Measurements from ENCODE around the gene HMGCS1.

DNA sequence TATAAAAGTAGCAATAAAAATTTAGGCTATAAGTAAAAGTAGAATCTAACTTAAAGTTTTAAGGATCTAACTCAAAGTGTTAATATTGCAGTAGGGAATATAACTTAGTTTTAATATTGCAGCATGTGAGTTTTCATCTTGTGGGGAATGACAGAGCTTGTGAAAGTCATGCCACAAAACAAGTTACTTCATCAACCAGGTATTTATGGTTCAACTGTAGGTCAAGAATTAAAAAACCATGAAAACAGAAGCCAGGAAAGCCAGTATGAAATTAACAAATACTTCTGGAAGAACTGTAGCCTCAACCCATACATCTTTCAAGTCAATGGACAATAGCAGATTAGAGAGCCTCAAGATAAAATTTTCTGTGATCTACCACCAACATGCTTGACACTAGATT lies 19.0 kb downstream of the HMGCS1 start:
- no peak for TF ChIP-seq CTCF (conservative IDR thresholded peaks at IDR 0.05)
- TF ChIP-seq ZFX (IDR thresholded peaks at IDR 0.05) = no peak

Data from C4-2B (cell line).